OCI-LY1 (cell line): ENCODE results near the gene SMIM10L1.

Experiments used
- H2AFZ ChIP-seq: fragments of 200-600 bp; sonication (generic), shearing (Covaris generic); 2 replicates; pipeline ENCODE4 v1.6.0; 2014; ENCODE audit warnings: antibody characterized with exemption, mild to moderate bottlenecking, low read length
- H3F3A ChIP-seq: fragments of 200-600 bp; sonication (generic), shearing (Covaris generic); 2 replicates; pipeline ENCODE4 v1.6.0; 2014; ENCODE audit warnings: mild to moderate bottlenecking, antibody characterized with exemption, low read length, moderate library complexity; ENCODE audit not compliant: insufficient read depth
- H3K27ac ChIP-seq: fragments of 200-600 bp; sonication (generic); 2 replicates; pipeline ENCODE4 v1.5.1; 2014; ENCODE audit warnings: low read length, mixed run types, mild to moderate bottlenecking, low read depth; ENCODE audit not compliant: poor library complexity, severe bottlenecking
- H3K27me3 ChIP-seq: fragments of 200-600 bp; sonication (generic); 2 replicates; pipeline ENCODE4 v1.6.0; 2014; ENCODE audit warnings: antibody characterized with exemption, mild to moderate bottlenecking, low read length, moderate library complexity; ENCODE audit not compliant: insufficient read depth
- H3K36me3 ChIP-seq: fragments of 200-600 bp; sonication (generic); 2 replicates; pipeline ENCODE4 v1.6.1; 2014; ENCODE audit warnings: mild to moderate bottlenecking, antibody characterized with exemption, low read length, moderate library complexity, mixed read lengths; ENCODE audit not compliant: insufficient read depth
- H3K4me1 ChIP-seq: fragments of 200-600 bp; sonication (generic); 2 replicates; pipeline ENCODE4 v1.5.1; 2014; ENCODE audit warnings: mild to moderate bottlenecking, low read length, moderate library complexity; ENCODE audit not compliant: insufficient read depth, severe bottlenecking
- H3K4me2 ChIP-seq: fragments of 200-600 bp; sonication (generic), shearing (Covaris generic); 2 replicates; pipeline ENCODE4 v1.6.1; 2014; ENCODE audit warnings: low read length
- H3K4me3 ChIP-seq: fragments of 200-600 bp; sonication (generic); 2 replicates; pipeline ENCODE4 v1.5.1; 2014; ENCODE audit warnings: low read length, low read depth, mild to moderate bottlenecking, mixed read lengths; ENCODE audit not compliant: poor library complexity, severe bottlenecking
- H3K79me2 ChIP-seq: fragments of 200-600 bp; shearing (Covaris generic); 2 replicates; pipeline ENCODE4 v1.6.1; 2016; ENCODE audit warnings: mixed run types, low read length, mixed read lengths; ENCODE audit not compliant: insufficient read depth
- H3K9ac ChIP-seq: fragments of 200-600 bp; sonication (generic), shearing (Covaris generic); 2 replicates; pipeline ENCODE4 v1.6.1; 2014; ENCODE audit warnings: mild to moderate bottlenecking, low read length, mixed read lengths
- H3K9me2 ChIP-seq: fragments of 200-600 bp; sonication (generic), shearing (Covaris generic); 2 replicates; pipeline ENCODE4 v1.6.1; 2014; ENCODE audit warnings: low read depth, mild to moderate bottlenecking, low read length, mixed read lengths
- H3K9me3 ChIP-seq: fragments of 200-600 bp; shearing (Covaris generic); 2 replicates; pipeline ENCODE4 v1.6.1; 2014; ENCODE audit warnings: low read length, mixed read lengths
- H4K20me1 ChIP-seq: fragments of 200-600 bp; sonication (generic), shearing (Covaris generic); 2 replicates; pipeline ENCODE4 v1.6.0; 2016; ENCODE audit warnings: mild to moderate bottlenecking, low read length; ENCODE audit not compliant: insufficient read depth
- CTCF ChIP-seq: fragments of 200-600 bp; sonication (generic), shearing (Covaris generic); IDR thresholded peaks from 2 replicates; pipeline ENCODE4 v1.5.1; 2017; ENCODE audit warnings: mild to moderate bottlenecking, antibody characterized with exemption, low read length, moderate library complexity, mixed read lengths
- EZH2 ChIP-seq: fragments of 200-600 bp; sonication (generic), shearing (Covaris generic); IDR thresholded peaks from 2 replicates; pipeline ENCODE4 v1.8.0; 2017; ENCODE audit warnings: borderline replicate concordance, mixed run types, mild to moderate bottlenecking, antibody characterized with exemption, low read length, moderate library complexity, mixed read lengths

SMIM10L1 gene

GRCh38 chr12:11154400-11154925 lies 16.5 kb upstream of the SMIM10L1 start:
- peaks cover 36% of the 10 kb centered on the region for H3K79me2 ChIP-seq
- H3K4me2 ChIP-seq: no peak overlapping the region

GRCh38 chr12:11158885-11159444 lies 12.0 kb upstream of the SMIM10L1 start:
- no peaks in the 10 kb centered on the region for H4K20me1 ChIP-seq
- H2AFZ ChIP-seq: no peak overlapping the region
- no peak overlapping the region for H3K4me3 ChIP-seq
- peaks cover 50% of the 10 kb centered on the region for H3K36me3 ChIP-seq
- H3K4me1 ChIP-seq: no peaks in the 10 kb centered on the region
- no peak overlapping the region for H3K27ac ChIP-seq
- peaks cover 12% of the 10 kb centered on the region for H3K9me3 ChIP-seq
- H3K4me2 ChIP-seq: no peak overlapping the region
- TF ChIP-seq EZH2 (no peak), CTCF (no peak)
- no peak overlapping the region for H3K9ac ChIP-seq
- H3K9me2 ChIP-seq: no peaks in the 10 kb centered on the region
- H3K79me2 ChIP-seq: peaks cover 66% of the 10 kb centered on the region
- H3F3A ChIP-seq: no peaks in the 10 kb centered on the region
- no peaks in the 10 kb centered on the region for H3K27me3 ChIP-seq

More at GRCh38 chr12:11154400-11154925, 16.5 kb upstream of the SMIM10L1 start:
- no peaks in the 10 kb centered on the region for H3K9me2 ChIP-seq
- H4K20me1 ChIP-seq: no peaks in the 10 kb centered on the region
- TF ChIP-seq CTCF: no peak
- no peaks in the 10 kb centered on the region for H3K4me1 ChIP-seq
- no peak overlapping the region for H2AFZ ChIP-seq
- peaks cover 17% of the 10 kb centered on the region for H3K9me3 ChIP-seq
- H3K36me3 ChIP-seq: peaks cover 20% of the 10 kb centered on the region
- no peak overlapping the region for H3K4me3 ChIP-seq
- H3K27ac ChIP-seq: no peak overlapping the region
- H3F3A ChIP-seq: no peaks in the 10 kb centered on the region
- H3K9ac ChIP-seq: no peak overlapping the region
- H3K27me3 ChIP-seq: no peaks in the 10 kb centered on the region

DNA sequence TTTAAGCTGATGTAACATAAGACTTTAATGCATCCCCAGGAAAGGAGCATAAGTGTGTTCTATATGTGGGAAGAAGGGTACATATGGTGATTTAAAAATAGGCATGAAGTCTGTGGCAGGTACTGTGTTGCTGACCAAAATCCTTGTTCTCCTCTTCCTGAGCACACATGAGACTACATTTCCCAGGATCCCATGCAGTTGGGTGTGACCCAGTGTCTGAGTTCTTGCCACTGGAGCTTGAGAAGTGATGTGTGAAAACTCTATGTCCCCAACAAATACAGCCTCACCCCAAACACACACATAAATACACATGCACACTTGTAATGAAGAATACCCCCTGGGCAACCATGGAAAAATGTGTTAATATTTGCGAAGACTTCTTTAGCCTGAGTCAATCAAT lies 8.5 kb upstream of the SMIM10L1 start:
- Histone ChIP-seq H3K4me1 (no peaks in the 10 kb centered on the region), H3K36me3 (peaks cover 67% of the 10 kb centered on the region), H3F3A (no peaks in the 10 kb centered on the region), H3K4me3 (no peak overlapping the region), H3K9ac (no peak overlapping the region), H3K9me2 (no peaks in the 10 kb centered on the region), H4K20me1 (no peaks in the 10 kb centered on the region), H3K27me3 (no peaks in the 10 kb centered on the region), H3K4me2 (no peak overlapping the region), H3K79me2 (peaks cover 88% of the 10 kb centered on the region), H3K27ac (no peak overlapping the region), H3K9me3 (no peaks in the 10 kb centered on the region), H2AFZ (no peak overlapping the region)
- TF ChIP-seq EZH2: no peak
- no peak for TF ChIP-seq CTCF
